Tibial artery (tissue), 4 donors: ENCODE results near the gene CPLX4.

Experiments used
- DNase-seq, 2 donors: peaks; one replicate each; pipeline ENCODE4 v3.0.0-alpha.2; 2019
- H3K27ac ChIP-seq, 2 donors: fragments of 200-600 bp; sonication (generic) in 1 of 2; 1 replicate in 1 of 2; 2 replicates in 1 of 2; pipeline ENCODE4 v1.5.1; 2018 to 2019; ENCODE audit warnings: mild to moderate bottlenecking in 1 of 2
- H3K27me3 ChIP-seq, 2 donors: fragments of 200-600 bp; sonication (generic) in 1 of 2; one replicate each; pipeline versions ENCODE4 v1.5.1 to v1.6.0; 2016 to 2019
- H3K36me3 ChIP-seq, 3 donors: fragments of 200-600 bp; sonication (generic) in 2 of 3; one replicate each; pipeline ENCODE4 v1.5.1; 2016 to 2019; ENCODE audit warnings: mild to moderate bottlenecking in 2 of 3
- H3K4me1 ChIP-seq, 4 donors: fragments of 200-600 bp; sonication (generic) in 2 of 4; 1 replicate in 3 of 4; 2 replicates in 1 of 4; pipeline ENCODE4 v1.5.1; 2016 to 2019
- H3K4me3 ChIP-seq, 2 donors: fragments of 200-600 bp; sonication (generic) in 1 of 2; 1 replicate in 1 of 2; 2 replicates in 1 of 2; pipeline ENCODE4 v1.5.1; 2018 to 2019; ENCODE audit warnings: mild to moderate bottlenecking in 2 of 2
- H3K9me3 ChIP-seq, 3 donors: fragments of 200-600 bp; sonication (generic) in 1 of 3; one replicate each; pipeline ENCODE4 v1.5.1; 2016 to 2019
- CTCF ChIP-seq, 2 experiments: fragments of 200-600 bp in 1 of 2; fragments of 450-650 bp in 1 of 2; IDR thresholded peaks; one replicate each; pipeline ENCODE4 v1.5.1; 2017 to 2019; ENCODE audit warnings: antibody characterized with exemption in 2 of 2, mild to moderate bottlenecking in 1 of 2, moderate library complexity in 1 of 2
- intact Hi-C: fragments of 100-400 bp; cut with DNase I; formaldehyde crosslinking; loops from one replicate; pipeline ENCODE4 v1.15.0; 2023; ENCODE audit warnings: low total_unique reads

Gene CPLX4

DNA sequence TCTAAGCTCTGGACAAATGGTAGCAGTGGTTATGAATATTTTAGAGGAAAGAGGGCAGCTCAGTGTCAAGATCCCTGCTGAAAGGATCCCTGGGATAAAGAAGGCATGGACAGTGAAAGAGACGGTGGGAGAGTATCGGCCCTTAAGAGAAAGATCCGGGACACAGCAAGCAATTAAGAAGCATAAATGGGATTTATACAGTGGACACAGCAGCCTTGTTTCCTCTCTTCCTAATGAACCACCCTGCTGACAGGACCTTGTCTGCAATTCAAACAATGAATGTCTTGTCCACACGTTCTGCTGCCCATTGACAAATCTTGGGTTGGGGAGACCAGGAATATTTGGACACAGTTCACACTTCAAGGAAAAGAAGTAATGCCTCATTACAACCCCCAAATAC is 16.5 kb downstream of the CPLX4 start:
- Histone ChIP-seq H3K27me3 (peaks cover 0 to 22% of the 10 kb centered on the region in 2 donors), H3K4me1 (no peaks in the 10 kb centered on the region), H3K4me3 (no peak overlapping the region), H3K9me3 (no peaks in the 10 kb centered on the region), H3K36me3 (no peaks in the 10 kb centered on the region), H3K27ac (no peak overlapping the region)
- intact Hi-C loops, result no loop called here
- TF ChIP-seq CTCF (IDR thresholded peaks at IDR 0.05), result no peak
- no peak for DNase-seq

GRCh38 chr18:59300676-59301285 is 17.7 kb downstream of the CPLX4 start:
- no peaks in the 10 kb centered on the region for H3K36me3 ChIP-seq
- TF ChIP-seq CTCF (IDR thresholded peaks at IDR 0.05), result no peak
- no peak overlapping the region for H3K27ac ChIP-seq
- no peak for DNase-seq
- H3K9me3 ChIP-seq, result no peaks in the 10 kb centered on the region
- H3K4me3 ChIP-seq, result no peak overlapping the region
- H3K27me3 ChIP-seq, result peaks cover 0 to 18% of the 10 kb centered on the region in 2 donors
- no peaks in the 10 kb centered on the region for H3K4me1 ChIP-seq
- intact Hi-C loops, result no loop called here

DNA sequence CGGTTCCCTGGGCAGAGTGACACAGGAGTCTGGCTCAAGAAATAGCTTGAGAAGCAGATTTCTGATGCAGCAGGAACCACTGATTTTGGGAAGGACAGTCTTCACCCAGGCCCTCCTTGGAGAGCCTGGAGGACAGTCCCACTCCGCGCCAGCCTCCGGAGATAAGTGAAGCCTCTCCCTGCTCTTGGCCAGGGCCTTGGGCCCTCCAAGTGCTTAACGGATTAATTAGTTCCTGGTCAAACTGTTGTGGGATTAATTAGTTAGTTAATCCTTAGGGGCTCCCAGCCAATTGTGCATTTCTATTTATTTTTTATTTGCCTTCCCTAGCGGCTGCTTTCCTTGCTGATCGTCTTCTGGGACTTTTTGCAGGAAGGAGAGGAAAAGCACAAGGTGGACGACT is 19.6 kb downstream of the CPLX4 start:
- intact Hi-C loops, result no loop called here
- no peaks in the 10 kb centered on the region for H3K36me3 ChIP-seq
- no peaks in the 10 kb centered on the region for H3K4me1 ChIP-seq
- H3K9me3 ChIP-seq, result no peaks in the 10 kb centered on the region
- no peak overlapping the region for H3K4me3 ChIP-seq
- no peak for DNase-seq
- no peak overlapping the region for H3K27ac ChIP-seq
- peaks cover 0 to 15% of the 10 kb centered on the region in 2 donors for H3K27me3 ChIP-seq
- no peak for TF ChIP-seq CTCF (IDR thresholded peaks at IDR 0.05)

DNA sequence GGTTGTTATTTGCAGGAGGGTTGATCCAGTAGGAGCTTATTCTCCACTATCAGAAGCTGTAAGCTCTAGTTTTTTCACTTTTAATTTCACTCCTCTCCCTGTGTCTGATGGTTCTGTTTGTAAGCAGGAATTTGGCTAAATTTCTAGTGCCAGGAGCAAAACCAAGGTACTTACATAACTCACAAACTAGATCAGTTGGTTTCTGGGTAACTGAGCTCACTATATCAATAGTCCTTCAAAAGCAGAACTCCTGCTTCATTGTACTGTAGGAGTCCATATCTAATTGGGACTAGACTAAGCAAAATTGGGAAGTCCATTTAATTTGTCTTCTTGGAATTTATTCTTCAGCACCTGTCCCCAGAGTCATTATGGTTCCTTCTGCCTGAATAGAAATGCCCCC is 25.1 kb downstream of the CPLX4 start:
- no peaks in the 10 kb centered on the region for H3K9me3 ChIP-seq
- H3K36me3 ChIP-seq, result no peaks in the 10 kb centered on the region
- H3K27ac ChIP-seq, result no peak overlapping the region
- peaks cover 0 to 9% of the 10 kb centered on the region in 2 donors for H3K27me3 ChIP-seq
- no peak for TF ChIP-seq CTCF (IDR thresholded peaks at IDR 0.05)
- intact Hi-C loops, result no loop called here
- H3K4me3 ChIP-seq, result no peak overlapping the region
- no peak for DNase-seq
- no peaks in the 10 kb centered on the region for H3K4me1 ChIP-seq

DNA sequence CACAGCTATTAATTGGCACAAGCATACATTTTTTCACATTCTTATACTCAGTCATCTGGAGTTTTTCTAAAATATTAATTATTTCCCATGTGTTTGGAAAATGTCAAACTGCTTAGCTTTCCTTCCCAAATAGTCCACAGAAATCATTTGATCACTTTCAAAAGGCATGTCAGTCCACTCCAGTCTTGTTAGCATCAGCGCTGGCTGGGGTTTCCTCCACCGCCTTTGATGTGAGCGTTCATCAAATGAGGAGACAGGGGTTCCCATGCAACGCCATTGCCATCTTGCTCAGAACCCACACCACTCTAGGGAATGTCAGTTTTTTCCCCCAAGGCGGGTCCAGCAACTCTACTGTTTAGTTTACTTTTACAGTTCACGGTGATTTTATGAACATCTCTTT is 32.1 kb downstream of the CPLX4 start:
- no peak for DNase-seq
- Histone ChIP-seq H3K27me3 (peaks cover 0 to 4% of the 10 kb centered on the region in 2 donors), H3K36me3 (no peaks in the 10 kb centered on the region), H3K27ac (no peak overlapping the region), H3K4me1 (no peaks in the 10 kb centered on the region), H3K9me3 (no peaks in the 10 kb centered on the region), H3K4me3 (no peak overlapping the region)
- no peak for TF ChIP-seq CTCF (IDR thresholded peaks at IDR 0.05)
- intact Hi-C loops, result no loop called here

DNA sequence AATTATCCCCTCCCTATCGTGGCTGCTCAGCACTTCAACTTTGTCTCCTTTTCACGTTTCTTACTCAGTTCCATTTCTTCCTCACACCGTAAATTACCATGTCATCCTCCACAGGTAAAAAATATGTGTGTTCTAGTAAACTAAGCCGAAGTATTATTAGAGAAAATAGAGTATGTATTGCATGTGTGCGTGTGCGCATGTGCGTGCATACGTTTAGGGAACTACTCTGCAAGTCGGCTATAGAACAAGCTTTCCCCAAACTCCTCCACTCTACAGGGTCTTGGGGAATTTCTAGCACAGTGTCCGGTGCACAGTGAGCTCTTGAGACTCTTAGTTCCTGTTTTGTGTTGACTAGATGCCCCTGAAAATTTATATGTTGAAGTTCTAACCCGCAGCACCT is 36.1 kb downstream of the CPLX4 start:
- TF ChIP-seq CTCF (IDR thresholded peaks at IDR 0.05), result no peak
- Histone ChIP-seq H3K36me3 (no peaks in the 10 kb centered on the region), H3K27me3 (peaks cover 0 to 22% of the 10 kb centered on the region in 2 donors), H3K4me3 (no peak overlapping the region), H3K27ac (no peak overlapping the region), H3K4me1 (no peaks in the 10 kb centered on the region), H3K9me3 (no peaks in the 10 kb centered on the region)
- no peak for DNase-seq
- intact Hi-C loops, result no loop called here
